Caco-2 (cell line): Measurements from ENCODE around the gene PRR19. TPM values are rescaled to one million over a fixed set of nuclear protein-coding genes. Genes with fewer than 3 reads are reported as not detected.
"Not testable (repeated sequence)": the region's sequence is repeated elsewhere in the genome, so short reads cannot be mapped to it uniquely, and the experiment has no call there.

Source experiments
- BruUV-seq: library from RNA; stranded (reverse); fragments of 400-500 nt; replicated peaks from 2 replicates; lab custom pipeline; 2021; lab: Mats Ljungman, UMichigan
- CTCF ChIA-PET: fragments of 300-600 bp; sonication (Branson Sonifier 250); formaldehyde crosslinking; loops from one replicate; lab custom pipeline; 2022; ENCODE audit warnings: antibody characterized with exemption; lab: Charles Lee
- POLR2A ChIA-PET: fragments of 300-600 bp; sonication (Branson Sonifier 250); formaldehyde crosslinking; loops from one replicate; lab custom pipeline; 2022; ENCODE audit warnings: antibody characterized with exemption; lab: Charles Lee
- DNase-seq, 2 experiments: peaks; one replicate each; pipeline versions ENCODE4 v3.0.0 to v3.0.0-alpha.2; 2020 to 2022
- H3K27me3 ChIP-seq: replicated peaks from 2 replicates; pipeline ENCODE4 v1.6.0; 2011; ENCODE audit warnings: low read length; ENCODE audit not compliant: control insufficient read depth, insufficient read depth
- H3K36me3 ChIP-seq: 2 replicates; pipeline ENCODE4 v1.5.1; 2011; ENCODE audit warnings: low read length; ENCODE audit not compliant: control insufficient read depth, insufficient read depth
- H3K4me1 ChIP-seq: fragments of 250-450 bp; sonication (Bioruptor Pico); 2 replicates; pipeline ENCODE4 v1.5.1; 2020; ENCODE audit warnings: mild to moderate bottlenecking
- H3K4me3 ChIP-seq: 2 replicates; pipeline ENCODE4 v1.5.1; 2011; ENCODE audit warnings: low read depth, mild to moderate bottlenecking, control low read depth, low read length
- H3K9me3 ChIP-seq: fragments of 250-450 bp; sonication (Bioruptor Pico); 2 replicates; pipeline ENCODE4 v1.5.1; 2020; ENCODE audit warnings: mild to moderate bottlenecking, moderate library complexity
- H3K27ac Mint-ChIP-seq: one replicate; pipeline ENCODE4 v1.8.0; 2022; ENCODE audit warnings: mixed read lengths; ENCODE audit not compliant: unreplicated experiment
- H3K27me3 Mint-ChIP-seq: one replicate; pipeline ENCODE4 v1.8.0; 2022; ENCODE audit warnings: mixed read lengths; ENCODE audit not compliant: insufficient read depth, unreplicated experiment
- H3K36me3 Mint-ChIP-seq: one replicate; pipeline ENCODE4 v1.8.0; 2022; ENCODE audit warnings: mild to moderate bottlenecking, mixed read lengths; ENCODE audit not compliant: insufficient read depth, unreplicated experiment
- H3K4me1 Mint-ChIP-seq: one replicate; pipeline ENCODE4 v1.8.0; 2022; ENCODE audit warnings: low read depth, mixed read lengths; ENCODE audit not compliant: unreplicated experiment
- H3K4me3 Mint-ChIP-seq: one replicate; pipeline ENCODE4 v1.8.0; 2022; ENCODE audit warnings: mild to moderate bottlenecking, moderate library complexity, mixed read lengths; ENCODE audit not compliant: unreplicated experiment
- H3K9me3 Mint-ChIP-seq: one replicate; pipeline ENCODE4 v1.8.0; 2022; ENCODE audit warnings: mixed read lengths; ENCODE audit not compliant: unreplicated experiment
- intact Hi-C: fragments of 100-400 bp; cut with micrococcal nuclease; formaldehyde crosslinking; loops from one replicate; pipeline ENCODE4 v1.10.0; 2022; ENCODE audit not compliant: unreplicated experiment
- total RNA-seq: library from RNA; stranded (reverse); gene quantifications from 2 replicates; pipeline ENCODE4 v1.2.3, GENCODE V29; 2022
- TF ChIP-seq, protein P1 (sequence below), 2 experiments: fragments of 200-600 bp in 1 of 2; IDR thresholded peaks; 1 replicate in 1 of 2; 2 replicates in 1 of 2; pipeline versions ENCODE4 v1.5.1 to v1.8.0; 2011 to 2022; ENCODE audit warnings: antibody characterized with exemption in 1 of 2, control low read depth in 1 of 2, inconsistent platforms in 1 of 2, low read depth in 1 of 2, low read length in 1 of 2, mild to moderate bottlenecking in 1 of 2, moderate library complexity in 1 of 2; ENCODE audit not compliant: insufficient read depth in 1 of 2, severe bottlenecking in 1 of 2, unreplicated experiment in 1 of 2

PRR19 gene
- total RNA-seq, 1 experiment from 2014 or later, result 2.8 TPM

DNA sequence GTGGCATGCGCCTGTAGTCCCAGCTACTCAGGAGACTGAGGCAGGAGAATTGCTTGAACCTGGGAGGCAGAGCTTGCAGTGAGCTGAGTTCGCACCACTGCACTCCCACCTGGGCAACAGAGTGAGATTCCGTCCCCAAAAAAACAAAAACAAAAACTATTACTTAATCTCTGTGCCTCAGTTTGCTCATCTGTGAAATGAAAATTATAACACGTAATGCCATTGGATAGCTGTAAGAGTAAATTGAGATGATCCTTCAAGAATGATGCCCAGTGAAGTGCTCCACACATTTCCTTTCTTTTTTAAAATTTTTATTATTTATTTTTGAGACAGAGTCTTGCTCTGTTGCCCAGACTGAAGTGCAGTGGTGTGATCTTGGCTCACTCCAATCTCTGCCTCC is 38.0 kb downstream of the PRR19 start:
- CTCF ChIA-PET, H3K36me3 ChIP-seq, H3K4me3 Mint-ChIP-seq, H3K27me3 Mint-ChIP-seq, H3K4me1 Mint-ChIP-seq, DNase-seq, H3K9me3 ChIP-seq, H3K9me3 Mint-ChIP-seq, H3K4me3 ChIP-seq, intact Hi-C loops, POLR2A ChIA-PET, H3K4me1 ChIP-seq, H3K36me3 Mint-ChIP-seq, BruUV-seq, H3K27me3 ChIP-seq, H3K27ac Mint-ChIP-seq: not testable (repeated sequence)

DNA sequence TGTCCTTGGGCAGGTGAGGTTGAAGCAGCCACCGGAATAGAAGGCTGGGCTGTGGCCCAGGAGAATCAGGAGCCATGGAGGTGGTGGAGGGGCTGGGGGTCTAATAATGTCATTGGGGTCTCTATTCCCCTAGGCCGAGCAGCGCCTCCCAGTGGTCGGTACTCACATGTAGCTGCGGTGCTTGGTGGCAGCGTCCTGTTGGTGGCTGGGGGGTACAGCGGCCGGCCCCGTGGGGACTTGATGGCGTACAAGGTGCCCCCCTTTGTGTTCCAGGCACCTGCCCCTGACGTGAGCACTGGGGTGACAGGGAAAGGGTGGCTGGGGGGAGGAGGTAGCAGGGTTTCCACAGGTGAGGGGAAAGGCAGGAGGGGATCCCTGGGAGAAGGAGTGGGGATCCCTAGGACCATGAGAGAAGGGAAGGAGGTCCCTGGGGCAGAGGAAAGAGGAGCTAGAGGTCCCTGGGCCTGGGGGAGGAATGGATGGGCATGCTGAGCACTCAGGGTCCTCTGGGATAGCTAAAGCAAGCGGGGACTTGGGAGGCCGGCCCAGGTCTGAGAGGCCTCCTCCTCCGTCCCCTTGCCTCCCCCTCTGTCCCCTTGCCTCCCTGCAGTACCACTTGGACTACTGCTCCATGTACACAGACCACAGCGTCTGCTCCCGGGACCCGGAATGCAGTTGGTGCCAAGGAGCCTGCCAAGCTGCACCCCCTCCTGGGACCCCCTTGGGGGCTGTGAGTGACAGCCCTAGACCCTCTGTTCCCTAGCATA is 41.6 kb downstream of the PRR19 start:
- Histone ChIP-seq H3K4me1 (no peaks in the 10 kb centered on the region), H3K4me3 (no peak overlapping the region), H3K36me3 (peaks cover 1% of the 10 kb centered on the region), H3K27me3 (no peaks in the 10 kb centered on the region), H3K9me3 (no peaks in the 10 kb centered on the region)
- no peak overlapping the region for H3K27ac Mint-ChIP-seq
- peaks cover 9% of the 10 kb centered on the region for H3K36me3 Mint-ChIP-seq
- no peak overlapping the region for H3K4me3 Mint-ChIP-seq
- no peaks in the 10 kb centered on the region for H3K27me3 Mint-ChIP-seq
- intact Hi-C loops, result no loop called here
- ChIA-PET POLR2A (no interaction called here), CTCF (no interaction called here)
- H3K4me1 Mint-ChIP-seq, result no peaks in the 10 kb centered on the region
- no peak for DNase-seq
- TF ChIP-seq, protein P1, sequence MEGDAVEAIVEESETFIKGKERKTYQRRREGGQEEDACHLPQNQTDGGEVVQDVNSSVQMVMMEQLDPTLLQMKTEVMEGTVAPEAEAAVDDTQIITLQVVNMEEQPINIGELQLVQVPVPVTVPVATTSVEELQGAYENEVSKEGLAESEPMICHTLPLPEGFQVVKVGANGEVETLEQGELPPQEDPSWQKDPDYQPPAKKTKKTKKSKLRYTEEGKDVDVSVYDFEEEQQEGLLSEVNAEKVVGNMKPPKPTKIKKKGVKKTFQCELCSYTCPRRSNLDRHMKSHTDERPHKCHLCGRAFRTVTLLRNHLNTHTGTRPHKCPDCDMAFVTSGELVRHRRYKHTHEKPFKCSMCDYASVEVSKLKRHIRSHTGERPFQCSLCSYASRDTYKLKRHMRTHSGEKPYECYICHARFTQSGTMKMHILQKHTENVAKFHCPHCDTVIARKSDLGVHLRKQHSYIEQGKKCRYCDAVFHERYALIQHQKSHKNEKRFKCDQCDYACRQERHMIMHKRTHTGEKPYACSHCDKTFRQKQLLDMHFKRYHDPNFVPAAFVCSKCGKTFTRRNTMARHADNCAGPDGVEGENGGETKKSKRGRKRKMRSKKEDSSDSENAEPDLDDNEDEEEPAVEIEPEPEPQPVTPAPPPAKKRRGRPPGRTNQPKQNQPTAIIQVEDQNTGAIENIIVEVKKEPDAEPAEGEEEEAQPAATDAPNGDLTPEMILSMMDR (IDR thresholded peaks at IDR 0.05; ENCODE audit: insufficient read depth in 1 of 2, low read depth in 1 of 2, low read length in 1 of 2, severe bottlenecking in 1 of 2, unreplicated experiment in 1 of 2), result peak; percentile 20 to 25
- no TSS peak for BruUV-seq
- no peaks in the 10 kb centered on the region for H3K9me3 Mint-ChIP-seq

DNA sequence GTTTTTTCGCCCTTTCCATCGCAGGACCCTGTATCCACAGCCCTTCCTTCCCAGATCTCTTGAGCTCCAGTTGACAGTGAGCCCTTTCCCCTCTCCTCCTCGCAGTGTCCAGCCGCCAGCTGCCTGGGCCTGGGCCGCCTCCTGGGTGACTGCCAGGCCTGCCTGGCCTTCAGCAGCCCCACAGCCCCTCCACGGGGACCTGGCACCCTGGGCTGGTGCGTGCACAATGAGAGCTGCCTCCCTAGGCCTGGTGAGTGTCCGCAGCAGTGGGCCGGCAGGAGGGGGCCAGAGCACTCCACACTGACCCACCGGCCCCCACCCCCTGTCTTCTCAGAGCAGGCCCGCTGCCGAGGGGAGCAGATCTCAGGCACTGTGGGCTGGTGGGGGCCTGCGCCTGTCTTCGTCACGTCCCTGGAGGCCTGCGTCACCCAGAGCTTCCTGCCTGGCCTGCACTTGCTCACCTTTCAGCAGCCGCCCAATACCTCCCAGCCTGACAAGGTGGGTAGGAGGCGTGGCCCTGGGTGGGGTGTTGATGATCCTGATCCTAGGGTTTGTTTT is 42.5 kb downstream of the PRR19 start:
- no peaks in the 10 kb centered on the region for H3K27me3 ChIP-seq
- CTCF ChIA-PET, result interaction anchor here (0.6 kb wide), 1 partner anchor 16 kb away, joined by 5 read pairs; no protein-coding TSS in a partner anchor
- no peaks in the 10 kb centered on the region for H3K9me3 ChIP-seq
- no peak overlapping the region for H3K4me3 Mint-ChIP-seq
- peaks cover 1% of the 10 kb centered on the region for H3K36me3 ChIP-seq
- intact Hi-C loops, result no loop called here
- DNase-seq, result no peak
- peaks cover 14% of the 10 kb centered on the region for H3K36me3 Mint-ChIP-seq
- no peaks in the 10 kb centered on the region for H3K27me3 Mint-ChIP-seq
- no peak overlapping the region for H3K27ac Mint-ChIP-seq
- POLR2A ChIA-PET, result no interaction called here
- no peaks in the 10 kb centered on the region for H3K4me1 Mint-ChIP-seq
- no TSS peak for BruUV-seq
- no peaks in the 10 kb centered on the region for H3K4me1 ChIP-seq
- no peaks in the 10 kb centered on the region for H3K9me3 Mint-ChIP-seq
- TF ChIP-seq, protein P1 (IDR thresholded peaks at IDR 0.05; ENCODE audit: insufficient read depth in 1 of 2, low read depth in 1 of 2, low read length in 1 of 2, severe bottlenecking in 1 of 2, unreplicated experiment in 1 of 2), result no peak
- no peak overlapping the region for H3K4me3 ChIP-seq
